ENCODE results near the gene AIMP1.

The AIMP1 gene

DNA sequence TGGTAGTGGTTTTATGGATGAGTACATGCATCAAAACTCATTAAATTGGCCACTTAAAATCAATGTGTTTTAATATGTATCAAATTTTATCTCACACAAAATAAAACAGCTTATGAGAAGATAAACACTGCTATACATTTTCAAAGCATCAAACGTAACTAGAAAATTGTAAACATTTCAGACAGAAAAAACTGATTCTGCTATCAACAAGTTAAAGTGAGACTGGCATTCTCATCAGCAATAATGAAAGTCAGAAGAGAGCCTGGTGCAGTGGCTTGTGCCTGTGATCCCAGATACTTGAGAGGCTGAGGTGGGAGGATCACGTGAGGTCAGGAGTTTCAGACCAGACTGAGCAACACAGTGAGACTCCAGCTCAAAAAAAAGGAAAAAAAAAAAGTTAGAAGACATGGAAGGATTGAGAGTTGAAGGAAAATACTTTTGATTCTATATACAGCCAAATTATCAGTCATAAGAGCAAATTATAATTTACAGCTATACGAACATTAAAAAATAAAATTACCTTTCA is 3.3 kb upstream of the AIMP1 start:
- TF ChIP-seq, protein P1, sequence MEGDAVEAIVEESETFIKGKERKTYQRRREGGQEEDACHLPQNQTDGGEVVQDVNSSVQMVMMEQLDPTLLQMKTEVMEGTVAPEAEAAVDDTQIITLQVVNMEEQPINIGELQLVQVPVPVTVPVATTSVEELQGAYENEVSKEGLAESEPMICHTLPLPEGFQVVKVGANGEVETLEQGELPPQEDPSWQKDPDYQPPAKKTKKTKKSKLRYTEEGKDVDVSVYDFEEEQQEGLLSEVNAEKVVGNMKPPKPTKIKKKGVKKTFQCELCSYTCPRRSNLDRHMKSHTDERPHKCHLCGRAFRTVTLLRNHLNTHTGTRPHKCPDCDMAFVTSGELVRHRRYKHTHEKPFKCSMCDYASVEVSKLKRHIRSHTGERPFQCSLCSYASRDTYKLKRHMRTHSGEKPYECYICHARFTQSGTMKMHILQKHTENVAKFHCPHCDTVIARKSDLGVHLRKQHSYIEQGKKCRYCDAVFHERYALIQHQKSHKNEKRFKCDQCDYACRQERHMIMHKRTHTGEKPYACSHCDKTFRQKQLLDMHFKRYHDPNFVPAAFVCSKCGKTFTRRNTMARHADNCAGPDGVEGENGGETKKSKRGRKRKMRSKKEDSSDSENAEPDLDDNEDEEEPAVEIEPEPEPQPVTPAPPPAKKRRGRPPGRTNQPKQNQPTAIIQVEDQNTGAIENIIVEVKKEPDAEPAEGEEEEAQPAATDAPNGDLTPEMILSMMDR (IDR thresholded peaks at IDR 0.05): no peak

DNA sequence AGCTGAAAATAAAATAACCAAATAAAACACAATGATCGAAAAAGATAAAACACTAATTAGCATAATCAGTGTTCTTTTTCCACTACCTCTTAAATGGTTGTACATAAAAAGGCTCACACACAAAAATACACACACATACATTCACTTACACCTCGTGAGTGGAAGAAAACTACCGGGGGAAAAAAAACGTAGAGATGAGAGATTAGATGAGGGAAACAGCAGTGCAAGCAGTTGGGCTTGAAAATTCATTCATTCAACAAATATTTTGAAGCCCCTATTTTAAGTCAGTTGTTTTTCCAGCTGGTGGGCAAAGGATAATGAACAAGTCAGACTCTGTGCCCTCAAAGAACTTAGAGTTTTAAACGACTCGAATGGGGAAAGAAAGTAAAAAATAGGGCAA is 1.4 kb upstream of the AIMP1 start:
- TF ChIP-seq, protein P1 (IDR thresholded peaks at IDR 0.05): no peak

DNA sequence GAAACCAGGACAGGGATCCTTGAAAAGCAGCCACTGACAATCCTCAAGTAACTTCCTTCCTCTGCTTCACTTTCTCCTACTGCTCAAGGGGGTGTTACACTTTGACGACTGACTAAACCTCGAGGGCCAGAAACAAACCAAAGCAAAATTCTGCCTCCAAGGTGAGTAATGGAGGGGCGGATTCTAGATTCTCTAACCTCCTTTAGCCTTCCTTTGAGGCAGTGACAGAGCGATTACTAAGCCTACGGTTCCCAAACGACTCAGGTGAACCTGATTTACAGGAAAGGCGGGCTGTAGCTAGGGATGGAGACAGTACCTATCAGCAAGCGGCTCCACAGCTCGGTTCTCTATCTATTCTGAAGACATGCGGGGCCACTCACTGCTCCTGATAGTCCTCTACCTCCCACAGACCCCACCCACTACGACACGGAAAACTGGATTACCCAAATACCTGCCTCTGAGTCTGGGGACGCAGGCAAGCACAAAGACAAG is 828 bp upstream of the AIMP1 start:
- TF ChIP-seq, protein P1 (IDR thresholded peaks at IDR 0.05): no peak

DNA sequence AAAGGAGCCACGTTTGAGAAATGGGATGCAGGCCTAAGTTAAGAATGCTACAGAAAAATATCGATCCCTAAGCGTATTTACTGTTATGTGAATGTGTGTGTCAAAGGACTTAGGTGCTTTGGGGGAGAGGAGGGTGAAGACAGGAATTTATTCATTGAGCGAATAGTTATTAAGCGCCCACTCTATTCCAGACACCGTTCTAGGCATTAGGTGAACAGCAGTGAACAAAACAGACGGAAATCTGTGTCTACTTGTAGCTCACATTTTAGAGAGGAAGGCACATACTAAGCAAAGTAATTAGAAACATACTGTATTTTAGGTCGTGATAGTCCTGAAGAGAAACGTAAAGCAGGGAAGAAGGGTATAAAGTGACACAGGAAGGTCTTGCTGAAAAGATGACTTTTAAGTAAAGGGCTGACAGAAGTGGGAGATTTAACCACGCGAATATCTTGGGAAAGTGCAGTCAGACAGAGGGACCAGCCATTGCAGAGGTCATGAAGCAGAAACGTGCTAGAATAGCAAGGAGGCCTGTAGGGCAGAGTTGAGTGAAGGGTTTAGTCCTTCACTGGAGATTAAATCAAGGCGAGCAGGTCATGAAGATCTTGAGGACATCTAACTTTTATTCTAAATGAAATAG is 541 bp downstream of the AIMP1 start:
- TF ChIP-seq, protein P1 (IDR thresholded peaks at IDR 0.05): no peak

DNA sequence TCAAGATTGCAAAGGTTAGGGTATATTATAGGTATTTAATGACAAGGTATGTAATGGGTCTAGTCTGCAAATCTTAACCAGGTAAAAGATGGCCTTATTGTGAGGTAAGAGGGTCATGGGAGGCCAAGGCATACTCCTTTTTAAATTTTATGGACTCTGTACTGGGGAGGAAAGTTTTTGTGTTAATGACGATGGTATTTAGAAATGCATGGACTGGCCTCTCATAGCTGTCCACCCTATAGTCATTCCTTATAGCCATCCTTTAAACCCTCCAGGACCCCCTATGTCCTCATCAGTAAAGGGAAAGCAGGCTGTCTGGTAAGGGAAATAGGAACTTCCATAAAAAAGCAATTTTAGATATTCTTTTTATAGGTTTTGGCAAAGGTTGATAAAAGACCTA is 1.5 kb downstream of the AIMP1 start:
- TF ChIP-seq, protein P1 (IDR thresholded peaks at IDR 0.05): no peak

DNA sequence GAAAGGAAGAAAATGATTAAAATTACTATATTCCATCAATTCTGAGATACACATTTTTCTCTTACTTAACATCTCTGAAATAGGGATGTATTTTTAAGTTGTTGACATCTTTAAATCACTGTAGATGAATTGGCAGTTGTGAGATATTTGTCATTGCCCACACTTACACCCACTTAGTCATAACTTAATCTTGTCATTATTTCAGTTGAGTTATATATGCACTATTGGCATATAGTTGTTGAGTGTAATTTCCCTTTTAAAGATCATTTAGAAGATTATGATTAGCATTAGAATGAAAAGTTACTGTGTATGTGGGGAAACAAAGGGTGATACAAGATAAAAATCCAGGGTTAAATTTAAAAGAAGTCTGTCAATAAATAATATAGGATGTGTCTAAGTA is 2.2 kb downstream of the AIMP1 start:
- TF ChIP-seq, protein P1 (IDR thresholded peaks at IDR 0.05): no peak

DNA sequence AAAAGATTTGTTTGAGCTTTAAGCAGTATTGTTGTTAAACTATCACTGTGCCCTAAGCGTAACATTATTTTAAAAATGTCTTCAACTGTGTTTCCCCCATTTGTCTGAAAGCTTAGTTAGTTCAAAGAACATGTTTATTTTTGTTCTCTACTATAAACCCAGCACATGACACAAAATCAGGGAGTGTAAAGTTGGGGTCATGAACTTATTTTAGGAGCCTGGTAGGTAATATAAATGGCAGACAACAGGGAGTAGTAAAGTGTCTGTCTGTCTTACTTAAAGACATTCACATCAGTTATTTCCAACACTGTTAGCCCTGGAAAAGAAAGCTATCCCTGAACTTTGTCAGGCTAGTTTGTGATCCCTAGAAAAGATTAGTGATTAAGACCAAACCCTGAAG is 3.9 kb downstream of the AIMP1 start:
- TF ChIP-seq, protein P1 (IDR thresholded peaks at IDR 0.05): no peak

All from LNCAP (cell line).